Panc1 (cell line): ENCODE data around the gene PADI1. TPM values are rescaled to one million over a fixed set of nuclear protein-coding genes. Genes with fewer than 3 reads are reported as not detected.
A peak's percentile ranks its signal among the peaks of the same experiment; 100 is the strongest.

ENCODE experiments used
- ATAC-seq: fragments of 200-7000 bp; cut with Tn5 transposase; 2 replicates; pipeline ENCODE4 v1.9.1; 2020; ENCODE audit warnings: mild to moderate bottlenecking, moderate library complexity
- BruUV-seq: library from RNA; stranded (reverse); fragments of 400-500 nt; replicated peaks from 2 replicates; lab custom pipeline; 2021; lab: Mats Ljungman, UMichigan
- CTCF ChIA-PET: fragments of 300-600 bp; sonication (Branson Sonifier 250); formaldehyde crosslinking; loops from one replicate; lab custom pipeline; 2022; ENCODE audit warnings: antibody characterized with exemption; lab: Charles Lee
- POLR2A ChIA-PET: fragments of 300-600 bp; sonication (Branson Sonifier 250); formaldehyde crosslinking; loops from one replicate; lab custom pipeline; 2022; ENCODE audit warnings: antibody characterized with exemption; lab: Charles Lee
- DNase-seq: peaks from one replicate; pipeline ENCODE4 v3.0.0-alpha.2; 2010; ENCODE audit warnings: low read depth, low spot score
- H3K27ac ChIP-seq: 2 replicates; pipeline ENCODE4 v1.5.1; 2011; ENCODE audit warnings: mild to moderate bottlenecking, low read length, inconsistent platforms
- H3K27me3 ChIP-seq: fragments of 200-500 bp; sonication (Bioruptor generic); 2 replicates; pipeline ENCODE4 v1.6.0; 2014; ENCODE audit warnings: low read length, inconsistent platforms; ENCODE audit not compliant: control insufficient read depth, insufficient read depth
- H3K36me3 ChIP-seq: fragments of 200-500 bp; sonication (Bioruptor generic); 2 replicates; pipeline ENCODE4 v1.5.1; 2014; ENCODE audit warnings: inconsistent platforms, mild to moderate bottlenecking, low read length, moderate library complexity; ENCODE audit not compliant: control insufficient read depth, insufficient read depth
- H3K4me1 ChIP-seq: 2 replicates; pipeline ENCODE4 v1.5.1; 2011; ENCODE audit warnings: inconsistent platforms, mild to moderate bottlenecking, low read length, moderate library complexity; ENCODE audit not compliant: control insufficient read depth, insufficient read depth
- H3K4me3 ChIP-seq, 2 experiments: 2 replicates each; pipeline ENCODE4 v1.5.1; 2011 to 2012; ENCODE audit warnings: low read depth in 2 of 2, low read length in 2 of 2, mild to moderate bottlenecking in 2 of 2, inconsistent platforms in 1 of 2, moderate library complexity in 1 of 2
- H3K9me3 ChIP-seq: fragments of 200-500 bp; sonication (Bioruptor generic); 2 replicates; pipeline ENCODE4 v1.5.1; 2014; ENCODE audit warnings: low read depth, mild to moderate bottlenecking, inconsistent platforms, low read length, moderate library complexity; ENCODE audit not compliant: control insufficient read depth, insufficient read depth
- POLR2AphosphoS5 ChIP-seq: IDR thresholded peaks from 2 replicates; pipeline ENCODE4 v1.6.1; 2012; ENCODE audit warnings: mild to moderate bottlenecking, low read depth, low read length, moderate library complexity
- REST ChIP-seq, 2 experiments: IDR thresholded peaks; 2 replicates each; pipeline ENCODE4 v1.6.1; 2011 to 2012; ENCODE audit warnings: low read depth in 2 of 2, control low read depth in 1 of 2, low read length in 1 of 2, mild to moderate bottlenecking in 1 of 2, moderate library complexity in 1 of 2; ENCODE audit not compliant: insufficient read depth in 1 of 2
- SIN3A ChIP-seq: IDR thresholded peaks from 2 replicates; pipeline ENCODE4 v1.6.1; 2012; ENCODE audit warnings: low read depth, mild to moderate bottlenecking, low read length, moderate library complexity, borderline replicate concordance; ENCODE audit not compliant: insufficient read depth
- TCF7L2 ChIP-seq: IDR thresholded peaks from 2 replicates; pipeline ENCODE4 v1.6.1; 2011; ENCODE audit warnings: mild to moderate bottlenecking, low read depth, low read length, inconsistent platforms
- in situ Hi-C: cut with HindIII; loops from 2 replicates; pipeline ENCODE4 v1.10.0; 2016; ENCODE audit warnings: low sequenced_read_pairs, low pct_unique_long_range_greater_than_20kb
- intact Hi-C: fragments of 100-400 bp; cut with micrococcal nuclease; formaldehyde crosslinking; loops from one replicate; pipeline ENCODE4 v1.10.0; 2022; ENCODE audit not compliant: unreplicated experiment
- total RNA-seq: library from RNA; stranded (reverse); gene quantifications from one replicate; pipeline ENCODE4 v1.2.1, GENCODE V29; 2021; ENCODE audit not compliant: unreplicated experiment
- TF ChIP-seq, protein P1 (sequence below): fragments of 450-650 bp; IDR thresholded peaks from 2 replicates; pipeline ENCODE4 v1.5.1; 2017; ENCODE audit warnings: mild to moderate bottlenecking

PADI1 gene
- total RNA-seq, 1 experiment from 2014 or later = 2.3 TPM

- no peaks in the 10 kb centered on the region for H3K36me3 ChIP-seq
- in situ Hi-C loops = no loop called here
- no TSS peak for BruUV-seq
- ChIA-PET POLR2A (no interaction called here), CTCF (no interaction called here)
- intact Hi-C loops = no loop called here
- no peak for TF ChIP-seq POLR2AphosphoS5
- TF ChIP-seq SIN3A = no peak
- TF ChIP-seq, protein P1, sequence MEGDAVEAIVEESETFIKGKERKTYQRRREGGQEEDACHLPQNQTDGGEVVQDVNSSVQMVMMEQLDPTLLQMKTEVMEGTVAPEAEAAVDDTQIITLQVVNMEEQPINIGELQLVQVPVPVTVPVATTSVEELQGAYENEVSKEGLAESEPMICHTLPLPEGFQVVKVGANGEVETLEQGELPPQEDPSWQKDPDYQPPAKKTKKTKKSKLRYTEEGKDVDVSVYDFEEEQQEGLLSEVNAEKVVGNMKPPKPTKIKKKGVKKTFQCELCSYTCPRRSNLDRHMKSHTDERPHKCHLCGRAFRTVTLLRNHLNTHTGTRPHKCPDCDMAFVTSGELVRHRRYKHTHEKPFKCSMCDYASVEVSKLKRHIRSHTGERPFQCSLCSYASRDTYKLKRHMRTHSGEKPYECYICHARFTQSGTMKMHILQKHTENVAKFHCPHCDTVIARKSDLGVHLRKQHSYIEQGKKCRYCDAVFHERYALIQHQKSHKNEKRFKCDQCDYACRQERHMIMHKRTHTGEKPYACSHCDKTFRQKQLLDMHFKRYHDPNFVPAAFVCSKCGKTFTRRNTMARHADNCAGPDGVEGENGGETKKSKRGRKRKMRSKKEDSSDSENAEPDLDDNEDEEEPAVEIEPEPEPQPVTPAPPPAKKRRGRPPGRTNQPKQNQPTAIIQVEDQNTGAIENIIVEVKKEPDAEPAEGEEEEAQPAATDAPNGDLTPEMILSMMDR = no peak
- H3K4me3 ChIP-seq = no peak overlapping the region
- no peak for ATAC-seq
- H3K4me1 ChIP-seq = peaks cover 53% of the 10 kb centered on the region
- H3K27me3 ChIP-seq = no peaks in the 10 kb centered on the region
- DNase-seq = no peak
- H3K9me3 ChIP-seq = no peaks in the 10 kb centered on the region
- peak overlapping the region; percentile 93 for H3K27ac ChIP-seq
Measured at GRCh38 chr1:17210176-17210575, 5.2 kb downstream of the PADI1 start.

DNA sequence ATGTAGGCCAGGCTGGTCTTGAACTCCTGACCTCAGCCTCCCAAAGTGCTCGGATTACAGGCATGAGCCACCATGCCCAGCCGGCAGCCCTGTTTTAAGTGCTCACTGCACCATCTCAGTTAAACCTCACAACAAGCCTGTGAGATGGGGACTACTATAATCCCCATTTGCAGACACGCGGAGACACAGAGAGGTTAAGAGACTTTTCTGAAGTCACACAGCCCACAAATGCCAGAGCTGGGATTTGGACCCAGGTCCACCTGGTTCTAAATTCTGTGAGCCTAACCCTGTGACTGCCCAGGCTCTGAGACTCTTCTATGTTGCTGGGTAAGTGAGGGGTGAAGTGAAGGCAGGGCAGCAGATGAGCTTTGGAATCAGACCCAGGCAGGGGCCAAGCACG lies 6.4 kb downstream of the PADI1 start:
- Histone ChIP-seq H3K4me1 (peaks cover 53% of the 10 kb centered on the region), H3K36me3 (no peaks in the 10 kb centered on the region), H3K27ac (peak overlapping the region; percentile 93), H3K9me3 (no peaks in the 10 kb centered on the region), H3K27me3 (no peaks in the 10 kb centered on the region), H3K4me3 (no peak overlapping the region)
- CTCF ChIA-PET = no interaction called here
- TF ChIP-seq POLR2AphosphoS5 = no peak
- TF ChIP-seq SIN3A = no peak
- no peak for TF ChIP-seq REST (IDR thresholded peaks at IDR 0.05; ENCODE audit: insufficient read depth in 1 of 2, low read depth in 2 of 2, low read length in 1 of 2)
- TF ChIP-seq, protein P1 = no peak
- TF ChIP-seq TCF7L2 = no peak
- ATAC-seq = no peak
- BruUV-seq = no TSS peak
- no peak for DNase-seq
- intact Hi-C loops (no loop called here), in situ Hi-C loops (no loop called here)
- POLR2A ChIA-PET = interaction anchor here (0.6 kb wide), 1 partner anchor 227 kb away, joined by 3 read pairs; no protein-coding TSS in a partner anchor
